Kidney (tissue), 14 donors: ENCODE results near the gene SH2D5. TPM values are rescaled to one million over a fixed set of nuclear protein-coding genes. Genes with fewer than 3 reads are reported as not detected.

Source experiments
- DNase-seq, 5 donors: peaks; one replicate each; pipeline ENCODE4 v3.0.0-alpha.2; 2013 to 2020
- FAIRE-seq: peaks from 2 replicates; lab custom pipeline; 2012; peaks lifted over from hg19 to GRCh38; lab: Jason Lieb, UNC
- H3K27ac ChIP-seq, 2 donors: one replicate each; pipeline ENCODE4 v1.7.0; 2013; ENCODE audit warnings: low read depth in 2 of 2, low read length in 2 of 2, inconsistent platforms in 1 of 2
- H3K27me3 ChIP-seq: one replicate; pipeline ENCODE4 v1.7.1; 2013; ENCODE audit warnings: low read length, inconsistent platforms; ENCODE audit not compliant: control insufficient read depth, insufficient read depth
- H3K36me3 ChIP-seq, 3 donors: one replicate each; pipeline versions ENCODE4 v1.7.0 to v1.7.1; 2013; ENCODE audit warnings: low read length in 3 of 3, control low read depth in 1 of 3, inconsistent platforms in 1 of 3; ENCODE audit not compliant: insufficient read depth in 3 of 3, control insufficient read depth in 2 of 3
- H3K4me1 ChIP-seq, 3 donors: one replicate each; pipeline versions ENCODE4 v1.7.0 to v1.7.1; 2013; ENCODE audit warnings: low read length in 3 of 3, inconsistent platforms in 1 of 3, low read depth in 1 of 3; ENCODE audit not compliant: control insufficient read depth in 2 of 3, insufficient read depth in 2 of 3
- H3K4me3 ChIP-seq, 3 donors: one replicate each; pipeline versions ENCODE4 v1.7.0 to v1.8.1; 2013; ENCODE audit warnings: low read length in 3 of 3, control low read depth in 1 of 3, inconsistent platforms in 1 of 3
- H3K9ac ChIP-seq, 3 donors: one replicate each; pipeline versions ENCODE4 v1.7.0 to v1.7.1; 2013; ENCODE audit warnings: low read length in 3 of 3, control low read depth in 1 of 3, inconsistent platforms in 1 of 3
- H3K9me3 ChIP-seq, 3 donors: one replicate each; pipeline versions ENCODE4 v1.7.0 to v1.7.1; 2013; ENCODE audit warnings: low read length in 3 of 3, control low read depth in 1 of 3, inconsistent platforms in 1 of 3; ENCODE audit not compliant: control insufficient read depth in 2 of 3, insufficient read depth in 1 of 3
- intact Hi-C: fragments of 100-400 bp; cut with DNase I; formaldehyde crosslinking; loops from one replicate; pipeline ENCODE4 v1.11.1; 2022
- polyA plus RNA-seq: library from polyadenylated mRNA; stranded (reverse); fragments of 350-450 nt; fragmentation: Illumina TruSeq; extraction: RNeasy Lipid Tissue Mini Kit (QIAGEN cat#74804); gene quantifications from one replicate; pipeline ENCODE4 v1.2.3, GENCODE V29; 2014; ENCODE audit warnings: low read depth, low replicate concordance; ENCODE audit not compliant: insufficient read depth
- total RNA-seq: library from RNA; stranded (reverse); fragmentation: NEBNext Ultra II Directional; extraction: Animal tissue kit (Norgen Biotek cat#: 25700); gene quantifications from one replicate; pipeline ENCODE4 v1.2.1, GENCODE V29; 2021
- TF ChIP-seq, protein P1 (sequence below): IDR thresholded peaks from 3 replicates; pipeline ENCODE4 v1.5.1; 2012; ENCODE audit warnings: mild to moderate bottlenecking, moderate library complexity, borderline replicate concordance; ENCODE audit not compliant: insufficient read depth; ENCODE audit errors: extremely low read depth
- donor health status: control.
- donor health status: control.
- donor health status: control.
- donor health status: control.
- donor health status: control.
- donor health status: DM: yes; HTN: yes; CAD: no.
- donor health status: Normal renal cell carcinoma (clear cell type).

The SH2D5 gene
- total and polyA plus RNA-seq, 2 donors from 2014 or later, result 0.19 to 0.57 TPM

DNA sequence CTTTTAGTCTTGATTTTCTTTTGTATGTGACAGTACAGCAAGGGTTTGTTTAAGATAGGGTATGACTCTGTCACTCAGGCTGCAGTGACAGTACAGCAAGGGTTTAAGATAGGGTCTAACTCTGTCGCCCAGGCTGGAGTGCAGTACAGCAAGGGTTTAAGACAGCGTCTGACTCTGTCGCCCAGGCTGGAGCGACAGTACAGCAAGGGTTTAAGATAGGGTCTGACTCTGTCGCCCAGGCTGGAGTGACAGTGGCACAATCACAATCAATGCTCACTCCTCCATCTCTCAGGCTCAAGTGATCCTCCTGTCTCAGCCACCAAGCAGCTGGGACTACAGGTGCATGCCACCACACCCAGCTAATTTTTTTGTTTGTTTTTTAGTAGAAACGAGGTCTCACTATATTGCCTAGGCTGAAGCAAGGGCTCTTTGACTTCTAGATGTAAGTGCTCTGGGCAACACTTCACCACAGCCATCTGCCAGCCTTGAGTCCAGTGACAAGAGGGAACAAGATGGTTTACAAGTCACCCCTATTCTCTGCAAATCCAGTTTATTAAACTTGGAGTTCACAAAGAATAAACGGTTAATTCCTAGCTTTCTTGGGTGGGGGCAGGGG, 965 bp upstream of the SH2D5 start:
- Histone ChIP-seq H3K4me1 (peaks cover 0 to 14% (median 14%) of the 10 kb centered on the region in 3 donors), H3K9ac (peak overlapping the region in 1 of 3 donors; percentile 27), H3K36me3 (peaks cover 0 to 4% (median 0%) of the 10 kb centered on the region in 3 donors), H3K9me3 (no peaks in the 10 kb centered on the region), H3K27me3 (peaks cover 9% of the 10 kb centered on the region), H3K4me3 (peak overlapping the region; percentile 40 to 72 (median 67)), H3K27ac (peak overlapping the region; percentile 76 to 77)
- intact Hi-C loops, result no loop called here
- TF ChIP-seq, protein P1, sequence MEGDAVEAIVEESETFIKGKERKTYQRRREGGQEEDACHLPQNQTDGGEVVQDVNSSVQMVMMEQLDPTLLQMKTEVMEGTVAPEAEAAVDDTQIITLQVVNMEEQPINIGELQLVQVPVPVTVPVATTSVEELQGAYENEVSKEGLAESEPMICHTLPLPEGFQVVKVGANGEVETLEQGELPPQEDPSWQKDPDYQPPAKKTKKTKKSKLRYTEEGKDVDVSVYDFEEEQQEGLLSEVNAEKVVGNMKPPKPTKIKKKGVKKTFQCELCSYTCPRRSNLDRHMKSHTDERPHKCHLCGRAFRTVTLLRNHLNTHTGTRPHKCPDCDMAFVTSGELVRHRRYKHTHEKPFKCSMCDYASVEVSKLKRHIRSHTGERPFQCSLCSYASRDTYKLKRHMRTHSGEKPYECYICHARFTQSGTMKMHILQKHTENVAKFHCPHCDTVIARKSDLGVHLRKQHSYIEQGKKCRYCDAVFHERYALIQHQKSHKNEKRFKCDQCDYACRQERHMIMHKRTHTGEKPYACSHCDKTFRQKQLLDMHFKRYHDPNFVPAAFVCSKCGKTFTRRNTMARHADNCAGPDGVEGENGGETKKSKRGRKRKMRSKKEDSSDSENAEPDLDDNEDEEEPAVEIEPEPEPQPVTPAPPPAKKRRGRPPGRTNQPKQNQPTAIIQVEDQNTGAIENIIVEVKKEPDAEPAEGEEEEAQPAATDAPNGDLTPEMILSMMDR, result no peak
- FAIRE-seq (no peak), DNase-seq (peak in 1 of 5 donors; percentile 45)

DNA sequence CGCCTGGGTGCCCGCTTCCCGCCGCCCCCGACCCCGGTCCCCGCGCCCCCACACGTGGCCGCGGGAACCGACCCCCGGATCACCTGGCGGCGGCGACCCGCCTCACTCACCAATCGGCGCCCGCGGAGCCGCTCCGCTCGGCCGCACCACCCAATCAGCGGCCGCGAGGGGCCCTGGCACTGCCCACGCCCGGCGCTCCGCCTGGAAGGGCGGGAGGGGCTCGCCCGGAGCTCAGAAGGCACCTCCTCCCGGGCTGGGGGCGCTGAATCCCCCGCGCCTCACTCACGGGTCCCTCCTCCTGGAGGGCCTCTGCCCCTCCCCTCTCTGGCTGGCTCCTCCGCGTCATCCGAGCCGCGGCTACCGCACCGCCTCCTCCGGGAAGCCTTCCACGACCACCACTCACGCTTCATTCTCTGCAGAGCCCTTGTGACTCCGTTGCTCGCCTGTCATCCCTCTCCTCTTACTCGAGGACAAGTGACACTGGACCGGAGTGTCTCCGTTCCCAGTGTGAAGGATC, 374 bp downstream of the SH2D5 start:
- intact Hi-C loops, result no loop called here
- DNase-seq (peak; percentile 86 to 93 (median 91)), FAIRE-seq (no peak)
- H3K27me3 ChIP-seq, result peaks cover 9% of the 10 kb centered on the region
- peaks cover 0 to 14% (median 14%) of the 10 kb centered on the region in 3 donors for H3K4me1 ChIP-seq
- no peaks in the 10 kb centered on the region for H3K36me3 ChIP-seq
- peak overlapping the region; percentile 15 to 37 (median 27) for H3K9ac ChIP-seq
- H3K4me3 ChIP-seq, result peak overlapping the region; percentile 56 to 72 (median 67)
- TF ChIP-seq, protein P1, result no peak
- no peaks in the 10 kb centered on the region for H3K9me3 ChIP-seq
- no peak overlapping the region for H3K27ac ChIP-seq

DNA sequence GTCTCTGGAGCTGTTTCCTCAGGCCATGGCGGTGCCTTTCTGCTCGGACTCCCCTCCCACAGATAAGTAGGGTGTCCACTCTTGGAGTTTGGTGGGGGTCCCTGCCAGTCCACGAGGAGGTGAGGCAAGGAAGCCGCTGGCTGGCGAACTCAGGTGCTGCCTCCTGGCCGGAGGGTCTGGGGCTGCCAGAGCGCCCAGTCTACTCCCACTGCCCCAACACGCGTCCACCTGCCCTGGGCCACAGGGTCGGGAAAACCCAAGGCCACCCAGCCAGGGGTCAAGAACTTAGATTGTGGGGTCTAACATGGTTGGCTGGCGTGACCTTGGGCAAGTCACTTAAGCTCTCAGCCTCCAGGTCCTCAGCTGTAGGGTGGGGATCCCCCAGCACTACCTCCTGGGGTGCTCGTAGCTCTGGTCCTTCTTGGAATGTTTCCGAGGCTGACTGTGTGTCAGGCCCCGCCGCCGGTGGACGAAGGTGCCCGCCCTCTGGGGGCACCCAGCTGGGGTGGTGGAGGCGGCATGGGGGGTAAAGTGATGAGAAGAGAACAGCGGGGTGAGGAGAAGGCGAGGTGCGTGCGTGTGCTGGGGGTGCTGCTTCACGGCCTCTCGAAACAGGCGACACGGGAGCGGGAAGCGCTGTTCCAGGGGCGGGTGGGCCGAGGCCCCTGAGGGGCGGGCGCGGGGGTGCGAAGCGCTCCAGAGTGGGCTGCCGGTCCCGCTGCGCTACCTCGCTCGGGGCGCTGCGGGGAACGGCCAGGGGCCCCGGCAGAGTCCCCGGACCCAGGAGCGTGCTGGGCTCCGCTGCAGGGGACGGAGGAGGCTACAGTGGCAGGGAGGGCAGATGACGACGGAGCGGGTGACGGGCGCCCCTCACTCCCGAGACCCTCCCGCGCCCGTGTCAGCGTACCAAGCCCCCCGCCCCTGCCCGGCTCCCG, 1.2 kb downstream of the SH2D5 start:
- Histone ChIP-seq H3K4me3 (peak overlapping the region in 1 of 3 donors; percentile 21), H3K27me3 (peaks cover 9% of the 10 kb centered on the region), H3K27ac (no peak overlapping the region), H3K9me3 (no peaks in the 10 kb centered on the region), H3K4me1 (peaks cover 0 to 14% (median 14%) of the 10 kb centered on the region in 3 donors), H3K36me3 (no peaks in the 10 kb centered on the region), H3K9ac (no peak overlapping the region)
- intact Hi-C loops, result no loop called here
- FAIRE-seq (no peak), DNase-seq (peak in 2 of 5 donors; percentile 63 to 77)
- TF ChIP-seq, protein P1, result no peak
